Measurements from ENCODE around the gene TMEM250. TPM values are rescaled to one million over a fixed set of nuclear protein-coding genes. Genes with fewer than 3 reads are reported as not detected.

Gene TMEM250
- polyA plus RNA-seq, 10 donors: 13.6 to 24.3 (median 18.4) TPM

DNA sequence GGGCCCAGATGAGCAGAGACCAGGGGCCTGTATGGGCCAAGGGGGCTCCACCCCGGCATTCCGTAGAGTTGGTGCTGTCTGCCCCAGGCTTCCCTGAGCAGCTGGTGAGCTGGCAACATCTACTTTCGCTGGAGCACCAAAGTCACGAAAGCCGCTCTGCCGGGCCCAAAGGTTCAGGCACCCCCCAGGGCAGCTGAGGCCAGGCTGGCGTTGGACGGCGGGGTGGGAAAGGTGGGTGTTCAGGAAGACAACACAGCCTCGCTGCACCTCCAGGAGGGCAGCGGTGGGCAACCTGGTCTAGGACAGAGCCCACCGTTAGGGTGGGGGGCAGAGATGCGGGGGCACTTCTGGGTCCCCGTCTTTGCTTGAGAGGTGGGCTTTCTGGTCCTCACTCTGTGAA is 30.1 kb upstream of the TMEM250 start:
- DNase-seq: no peak

DNA sequence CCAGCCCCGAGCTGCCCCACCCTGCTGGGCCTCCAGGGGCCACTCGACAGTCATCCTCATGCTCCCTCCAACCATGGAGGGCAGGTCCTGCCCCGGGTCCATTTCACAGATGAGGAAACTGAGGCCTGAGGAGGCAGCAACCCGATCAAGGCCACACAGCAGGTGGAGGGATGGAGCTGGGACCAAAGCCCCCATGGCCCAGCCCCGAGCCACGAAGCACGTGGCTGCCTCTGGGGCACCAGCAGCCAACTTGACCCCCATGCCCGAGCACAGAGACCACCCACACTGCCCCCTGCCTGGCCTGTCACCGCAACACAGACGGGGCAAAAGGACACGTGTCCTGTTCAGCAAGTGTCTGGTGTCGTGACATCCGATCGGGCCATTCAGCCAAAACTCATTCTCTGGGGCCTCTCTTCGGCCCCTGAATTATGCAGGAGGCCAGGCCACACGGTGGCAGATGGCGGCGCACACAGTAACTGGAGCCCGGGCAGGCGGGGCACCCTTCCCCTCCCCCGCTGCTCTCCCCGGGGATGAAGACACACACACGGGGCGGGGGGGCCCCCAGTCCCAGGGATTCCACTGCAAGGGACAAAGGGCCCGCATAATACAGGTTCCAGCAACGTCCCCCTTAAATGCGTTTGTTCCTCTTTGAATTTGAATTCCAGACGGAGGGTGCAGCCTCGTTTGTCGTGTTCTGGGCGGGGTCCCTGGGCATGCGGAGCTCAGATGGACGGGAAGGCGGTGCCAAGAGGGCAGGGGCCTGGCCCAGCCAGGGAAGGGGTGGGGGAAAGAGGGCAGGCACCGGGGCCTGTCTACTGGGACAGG is 29.4 kb upstream of the TMEM250 start:
- DNase-seq: no peak

DNA sequence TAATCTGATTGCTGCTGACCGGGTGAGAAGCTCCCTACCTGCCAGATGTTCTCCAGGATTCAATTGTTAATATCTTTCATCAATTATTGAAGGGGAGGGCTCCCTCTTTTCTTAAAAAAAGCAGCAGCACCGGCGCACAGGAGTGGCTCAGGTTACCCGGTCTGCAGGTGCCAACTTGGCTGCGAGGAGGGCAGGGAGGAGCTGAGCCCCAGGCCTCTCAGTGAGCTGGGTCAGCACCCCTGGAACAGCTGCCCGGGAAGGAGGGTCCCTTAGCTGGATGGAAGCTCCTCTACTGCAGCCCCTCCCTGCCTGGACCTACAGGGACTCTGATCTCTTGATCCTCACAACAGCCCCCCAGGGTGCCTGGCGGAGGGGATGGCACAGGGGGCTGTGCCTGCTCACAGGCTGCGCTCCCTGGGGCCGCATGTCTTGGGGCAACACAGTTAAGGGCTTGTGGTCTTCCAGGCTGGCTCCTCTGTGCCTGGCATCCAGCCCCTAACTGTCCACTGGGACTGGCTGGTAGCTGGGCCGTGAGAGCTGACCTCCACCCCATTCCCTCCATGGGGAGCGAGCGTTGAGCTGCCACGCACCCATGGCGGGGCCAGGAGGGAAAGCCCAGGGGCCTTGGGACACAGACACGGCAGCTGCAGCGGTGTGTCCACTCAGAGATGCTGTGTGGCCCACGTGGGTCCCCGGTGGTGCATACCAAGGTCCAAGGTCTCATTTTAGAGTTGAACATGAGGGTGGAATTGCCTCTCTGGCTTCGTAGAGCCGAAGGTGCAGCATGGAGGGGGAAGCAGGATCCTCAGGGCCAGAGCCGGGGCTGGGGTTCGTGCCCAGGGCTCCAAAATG is 28.6 kb upstream of the TMEM250 start:
- no peak for DNase-seq

DNA sequence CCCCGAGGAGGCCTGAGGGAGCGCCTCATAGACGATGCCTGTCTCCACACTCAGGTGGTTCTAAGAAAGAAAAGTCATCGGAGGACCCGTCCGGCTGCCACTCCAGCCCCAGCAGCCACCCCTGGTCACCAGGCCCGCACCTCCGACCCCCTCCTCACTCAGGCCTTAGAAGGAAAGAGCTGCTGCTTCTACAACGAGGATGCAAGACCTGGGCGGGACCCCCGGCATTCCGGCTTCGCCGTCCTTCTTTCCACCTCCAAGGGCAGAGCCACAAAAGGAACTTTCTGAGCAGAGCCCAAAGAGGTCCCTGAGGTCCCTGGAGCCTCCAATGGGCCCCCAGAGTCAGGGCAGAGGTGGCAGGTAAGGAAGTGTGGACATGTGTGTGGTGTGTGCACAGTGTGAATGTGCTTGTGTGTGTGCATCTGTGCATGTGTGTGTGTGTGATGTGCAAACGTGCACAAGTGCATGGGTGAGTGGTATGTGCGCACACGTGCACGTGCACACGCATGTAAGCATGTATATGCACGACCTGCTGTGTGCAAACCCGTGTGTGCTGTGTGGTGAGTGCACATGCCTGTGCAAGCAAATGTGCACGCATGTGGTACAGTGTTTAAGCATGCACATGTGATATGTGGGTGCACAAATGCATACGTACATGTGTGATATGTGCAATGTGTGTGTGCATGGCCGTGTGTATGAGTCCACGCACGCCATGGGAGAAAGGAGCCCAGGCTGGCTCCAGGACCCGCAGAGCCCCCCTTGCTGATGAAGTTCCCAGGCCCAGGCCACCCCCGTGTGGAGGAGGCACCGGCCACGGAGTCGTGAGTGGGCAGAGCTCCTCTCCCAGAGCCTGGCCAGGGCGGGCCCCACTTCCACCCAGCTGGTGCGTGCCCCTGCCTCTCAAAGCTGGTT is 27.7 kb upstream of the TMEM250 start:
- DNase-seq: no peak

DNA sequence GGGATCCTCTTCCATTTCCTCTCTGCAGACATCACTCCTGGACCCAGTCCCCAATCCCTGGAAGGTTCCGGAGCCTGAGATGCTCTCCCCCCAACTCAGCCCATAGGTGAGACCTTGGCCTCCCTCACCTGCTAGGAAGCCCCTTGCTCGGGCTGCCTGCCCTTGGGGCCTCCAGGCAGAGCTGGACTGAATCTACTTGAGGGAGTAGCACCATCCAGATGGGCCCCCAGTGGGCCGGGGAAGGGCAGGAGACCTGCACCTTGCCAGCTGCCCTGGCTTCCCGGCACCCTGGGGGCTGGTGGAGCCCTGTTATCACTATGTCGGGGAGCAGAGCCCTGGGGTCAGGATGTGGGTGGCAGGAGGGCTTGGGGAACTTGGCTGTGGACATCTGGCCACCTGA is 26.9 kb upstream of the TMEM250 start:
- no peak for DNase-seq

DNA sequence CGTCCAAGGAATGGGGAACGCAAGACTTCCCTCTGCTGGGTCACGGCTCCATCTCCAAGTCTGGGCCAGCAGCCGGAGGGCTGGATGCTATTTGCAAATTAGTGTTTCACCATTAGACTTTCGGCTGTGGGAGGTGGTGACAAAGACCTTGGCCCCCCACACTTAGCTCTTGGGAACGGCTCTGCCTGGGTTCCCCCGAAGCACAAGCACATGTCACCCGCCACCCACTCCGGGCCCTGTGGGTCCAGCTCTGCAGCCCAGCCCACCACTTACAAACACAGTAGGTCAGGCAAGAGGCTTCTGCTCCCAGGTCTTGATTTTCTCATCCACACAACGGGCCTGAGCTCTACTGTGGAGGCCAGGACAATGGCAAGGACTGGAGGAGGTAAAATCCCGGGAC is 25.8 kb upstream of the TMEM250 start:
- DNase-seq: no peak

DNA sequence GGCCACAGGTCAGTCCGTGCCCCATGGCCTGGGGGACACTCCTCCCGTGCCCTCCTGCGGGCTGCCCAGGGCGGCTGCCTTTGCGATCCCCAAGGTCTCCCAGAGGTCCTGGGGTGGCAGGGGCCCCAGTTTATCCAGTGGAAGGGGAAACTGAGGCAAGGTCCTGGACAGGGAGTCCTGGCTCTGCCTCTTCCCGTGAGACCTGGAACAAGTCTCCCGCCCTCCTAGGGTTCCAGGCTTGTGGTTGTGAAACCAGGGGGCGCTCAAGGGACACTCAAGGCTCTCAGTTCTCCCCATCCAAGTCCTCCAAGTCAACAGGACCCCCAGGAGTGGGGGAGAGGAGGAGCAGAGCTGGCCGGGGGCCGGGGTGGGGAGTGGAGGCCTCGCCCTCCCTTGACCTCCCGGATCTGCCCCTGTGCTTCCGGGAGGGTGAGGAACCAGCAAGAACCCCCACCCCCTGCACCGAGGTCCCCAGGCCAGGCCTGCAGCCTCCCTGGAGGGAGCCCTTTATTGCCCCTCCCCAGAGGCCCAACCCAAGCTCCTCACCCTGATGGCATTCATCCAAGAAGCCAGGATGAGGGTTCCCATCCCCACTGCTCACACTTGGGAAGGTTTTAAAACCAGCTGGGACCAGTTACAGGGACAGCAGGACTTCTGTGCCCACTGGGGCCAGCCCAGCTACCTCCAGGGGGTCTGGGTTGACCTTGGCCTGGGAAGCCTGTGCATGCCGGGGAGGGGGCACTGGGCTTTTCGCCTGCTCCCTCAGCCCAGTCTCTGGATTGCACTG is 24.7 kb upstream of the TMEM250 start:
- DNase-seq: peak in 1 of 3 donors; percentile 59

DNA sequence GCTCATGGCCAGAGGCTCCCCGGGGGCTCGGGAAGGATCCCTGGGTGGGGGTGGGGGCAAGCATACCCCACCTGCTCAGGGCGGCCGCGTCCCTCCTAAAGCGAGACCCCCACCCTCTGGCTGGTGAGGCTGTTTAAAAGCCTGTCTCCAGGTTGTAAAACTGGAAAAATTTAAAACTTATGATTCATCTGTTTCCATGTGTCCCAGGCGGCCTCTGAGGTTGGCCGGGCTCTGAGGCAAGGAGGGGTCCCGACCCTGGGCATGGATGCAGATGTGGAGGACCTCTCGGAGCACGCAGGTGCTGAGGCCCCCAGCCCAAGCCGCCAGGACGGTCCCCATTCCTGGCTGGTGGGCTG is 24.2 kb upstream of the TMEM250 start:
- DNase-seq: no peak

DNA sequence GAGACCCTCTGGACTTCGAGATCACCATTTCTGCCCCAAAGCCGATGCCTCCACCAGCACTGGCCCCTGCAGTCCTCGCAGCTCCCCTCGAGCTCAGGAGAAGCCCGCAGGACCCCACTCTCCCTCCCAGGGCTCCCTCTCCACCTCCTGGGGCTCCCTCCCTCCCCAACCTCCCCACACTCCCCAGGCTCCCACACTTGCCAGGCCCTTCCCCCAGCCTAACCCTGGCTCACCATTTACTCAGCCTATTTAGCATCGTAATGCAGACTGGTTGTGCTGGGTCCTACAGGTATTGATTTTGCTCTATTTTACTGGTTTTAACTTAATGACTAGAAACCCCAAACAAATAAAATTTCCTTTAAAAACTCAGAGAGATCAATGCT is 23.7 kb upstream of the TMEM250 start:
- no peak for DNase-seq

DNA sequence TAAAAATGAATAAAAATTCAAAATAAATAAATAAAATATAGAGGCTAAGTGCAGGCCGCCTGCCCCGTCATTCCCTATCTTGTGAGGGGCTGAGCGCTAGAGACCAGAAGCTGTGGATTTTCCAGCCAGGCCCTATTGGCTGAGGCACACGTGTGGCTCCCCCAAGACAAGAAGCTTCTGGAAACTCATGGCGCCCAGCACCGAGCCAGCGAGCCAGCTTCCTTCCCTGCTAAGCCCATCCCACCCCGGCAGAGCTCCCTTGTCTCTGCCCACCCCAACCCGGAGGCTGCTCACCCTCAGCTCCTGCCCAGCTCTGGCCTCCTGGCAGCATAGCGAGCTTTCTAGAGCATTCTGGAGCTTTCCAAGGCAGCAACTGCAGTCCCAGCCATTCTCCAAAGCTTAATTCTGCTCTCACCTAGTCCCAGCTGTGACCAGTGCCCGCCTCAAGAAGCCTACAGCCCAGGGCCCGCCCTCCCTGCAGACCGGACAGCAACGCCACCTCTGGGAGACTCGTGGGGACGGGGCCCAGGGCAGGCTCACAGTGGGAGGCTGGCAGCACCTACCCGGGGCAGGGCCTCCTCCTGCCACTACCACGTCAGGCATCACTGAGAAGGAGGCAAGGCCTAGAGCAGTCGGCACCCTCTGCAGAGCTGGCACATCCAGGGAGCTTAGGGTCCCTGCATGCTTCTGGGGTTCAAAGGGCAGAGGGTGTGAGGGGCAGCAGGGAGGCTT is 23.2 kb upstream of the TMEM250 start:
- peak in 1 of 3 donors; percentile 52 for DNase-seq

DNA sequence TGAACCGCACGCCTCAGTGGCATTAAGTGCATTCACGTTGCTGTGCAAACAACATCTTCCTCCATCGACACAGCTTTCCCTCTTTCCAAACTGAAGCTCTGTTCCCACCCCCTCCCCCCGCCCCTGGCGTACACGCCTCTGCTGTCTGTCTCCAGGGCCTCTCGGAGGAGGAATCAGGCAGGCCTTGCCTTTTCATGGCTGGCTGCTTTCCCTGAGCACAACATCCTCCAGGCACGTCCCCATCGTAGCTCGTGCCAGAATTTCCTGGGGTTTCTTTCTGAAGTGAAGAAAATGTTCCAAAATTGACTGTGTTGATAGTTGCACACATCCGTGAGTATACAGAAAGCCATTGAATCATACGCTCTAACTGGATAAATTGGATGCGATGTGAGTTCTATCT is 22.3 kb upstream of the TMEM250 start:
- DNase-seq: peak; percentile 65 to 93 (median 84)

DNA sequence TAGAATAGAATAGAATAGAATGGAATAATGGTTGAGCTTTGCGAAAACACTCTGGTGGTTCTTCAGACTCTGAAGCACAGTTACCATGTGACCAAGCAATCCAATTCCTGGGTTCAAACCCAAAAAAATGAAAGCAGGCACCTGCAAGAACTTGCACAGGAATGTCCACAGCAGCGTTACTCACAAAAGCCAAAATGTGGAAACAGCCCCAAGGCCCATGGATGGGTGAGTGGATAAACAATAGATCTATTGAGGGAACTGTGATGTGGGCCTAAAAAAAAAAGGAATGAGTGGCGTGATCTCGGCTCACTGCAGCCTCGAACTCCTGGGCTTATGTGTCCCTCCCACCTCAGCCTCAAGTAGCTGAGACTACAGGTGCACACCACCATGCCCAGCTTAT is 21.4 kb upstream of the TMEM250 start:
- DNase-seq: no peak

DNA sequence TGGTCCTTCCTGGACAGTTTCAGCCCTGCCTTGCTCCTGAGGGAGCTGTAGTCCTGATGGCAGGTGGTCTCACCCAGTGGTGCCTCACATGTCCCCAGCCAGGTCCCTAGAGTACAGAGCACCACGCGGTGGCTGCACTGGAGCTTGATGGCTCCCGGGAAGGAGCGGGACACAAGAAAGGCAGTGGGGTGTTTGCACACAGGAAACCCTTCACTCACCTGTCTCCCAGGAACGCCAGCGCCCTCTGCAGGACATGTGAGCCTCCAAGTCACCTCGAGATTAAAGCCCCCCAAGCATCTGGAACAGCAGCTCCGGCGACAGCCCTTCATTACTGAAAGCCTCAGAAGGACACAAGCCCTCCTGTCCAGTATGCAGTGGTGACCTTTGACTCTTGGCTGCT is 19.9 kb upstream of the TMEM250 start:
- DNase-seq: no peak

DNA sequence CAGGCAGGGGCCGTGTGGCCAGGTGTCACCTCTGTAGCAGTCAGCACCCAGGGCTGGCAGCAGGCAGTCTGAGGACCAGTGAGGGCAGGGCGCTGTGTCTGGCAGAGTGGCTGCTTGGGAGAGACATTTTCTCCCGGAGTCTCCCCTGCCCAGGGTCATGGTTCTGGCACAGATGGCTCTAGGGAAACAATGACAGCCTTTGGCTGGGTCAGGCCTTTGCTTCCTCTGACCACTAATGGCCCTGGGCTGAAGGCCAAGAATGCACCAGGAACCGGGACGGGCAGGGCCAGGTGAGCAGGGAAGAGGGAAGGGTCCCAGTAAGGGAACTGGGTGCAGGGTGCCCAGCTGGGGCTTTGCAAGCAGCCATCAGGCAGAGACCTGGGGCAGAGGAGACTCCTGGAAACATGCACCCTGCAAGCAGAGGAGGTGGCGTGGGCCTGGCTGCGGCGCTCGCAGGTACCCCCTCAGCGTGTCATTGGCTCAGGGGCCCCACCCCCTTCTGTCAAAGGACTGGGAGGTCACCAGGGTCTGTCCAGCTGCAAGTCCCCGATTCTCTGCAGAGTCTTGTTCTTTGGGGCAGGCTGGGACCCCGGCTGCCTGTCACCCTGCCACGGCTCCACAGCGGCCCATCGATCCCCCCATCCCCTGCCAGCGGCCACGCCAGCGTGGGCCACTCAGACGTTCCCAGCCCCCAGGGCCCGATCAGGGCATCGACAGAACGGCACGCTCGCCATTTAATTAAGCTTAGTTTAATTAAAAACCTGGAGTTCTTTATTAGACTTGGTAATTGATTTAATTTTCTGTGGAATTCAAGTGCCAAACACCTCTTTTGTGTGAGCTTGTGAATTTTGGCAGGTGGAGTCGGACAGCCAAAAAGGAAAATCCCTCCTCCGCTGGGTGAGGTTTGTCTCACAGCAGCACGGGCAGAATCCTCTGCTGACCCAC is 18.9 kb upstream of the TMEM250 start:
- DNase-seq: no peak

DNA sequence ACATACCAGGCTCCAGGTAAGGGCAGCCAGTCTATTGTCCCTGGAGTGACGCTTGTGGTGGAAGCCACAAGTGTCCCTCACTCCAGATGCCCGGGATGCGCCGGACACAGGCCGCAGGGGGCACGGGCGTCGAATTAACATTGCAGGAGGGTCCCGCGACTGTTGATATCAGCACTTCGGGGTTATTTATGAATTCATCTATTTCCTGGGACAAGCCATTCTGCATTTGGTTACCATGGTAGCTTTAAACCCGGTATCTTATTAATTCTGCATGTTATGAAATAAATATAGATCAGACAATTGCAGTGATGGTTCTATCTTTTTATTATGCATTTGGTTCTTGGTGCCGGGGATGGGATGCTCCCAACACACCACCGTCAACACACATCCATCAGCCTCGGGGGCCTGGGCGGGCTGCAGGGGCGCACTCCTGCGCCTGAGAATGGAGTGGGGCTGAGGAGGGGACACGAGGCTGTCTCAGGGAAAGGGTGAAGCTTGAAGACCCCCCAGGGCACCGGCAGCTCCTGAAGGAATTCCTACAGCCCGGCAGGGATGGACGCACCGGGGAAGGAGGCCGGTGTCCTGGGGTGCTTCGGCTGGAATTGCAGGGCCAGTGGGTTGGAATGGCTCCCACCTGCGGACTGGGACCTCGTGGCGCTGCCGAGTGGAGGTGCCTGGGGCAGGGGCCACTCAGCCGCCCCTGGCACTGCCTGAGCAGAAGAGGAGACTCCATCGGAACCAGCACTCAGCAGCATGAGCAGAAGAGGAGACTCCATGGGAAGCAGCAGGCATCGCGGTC is 17.7 kb upstream of the TMEM250 start:
- DNase-seq: no peak

DNA sequence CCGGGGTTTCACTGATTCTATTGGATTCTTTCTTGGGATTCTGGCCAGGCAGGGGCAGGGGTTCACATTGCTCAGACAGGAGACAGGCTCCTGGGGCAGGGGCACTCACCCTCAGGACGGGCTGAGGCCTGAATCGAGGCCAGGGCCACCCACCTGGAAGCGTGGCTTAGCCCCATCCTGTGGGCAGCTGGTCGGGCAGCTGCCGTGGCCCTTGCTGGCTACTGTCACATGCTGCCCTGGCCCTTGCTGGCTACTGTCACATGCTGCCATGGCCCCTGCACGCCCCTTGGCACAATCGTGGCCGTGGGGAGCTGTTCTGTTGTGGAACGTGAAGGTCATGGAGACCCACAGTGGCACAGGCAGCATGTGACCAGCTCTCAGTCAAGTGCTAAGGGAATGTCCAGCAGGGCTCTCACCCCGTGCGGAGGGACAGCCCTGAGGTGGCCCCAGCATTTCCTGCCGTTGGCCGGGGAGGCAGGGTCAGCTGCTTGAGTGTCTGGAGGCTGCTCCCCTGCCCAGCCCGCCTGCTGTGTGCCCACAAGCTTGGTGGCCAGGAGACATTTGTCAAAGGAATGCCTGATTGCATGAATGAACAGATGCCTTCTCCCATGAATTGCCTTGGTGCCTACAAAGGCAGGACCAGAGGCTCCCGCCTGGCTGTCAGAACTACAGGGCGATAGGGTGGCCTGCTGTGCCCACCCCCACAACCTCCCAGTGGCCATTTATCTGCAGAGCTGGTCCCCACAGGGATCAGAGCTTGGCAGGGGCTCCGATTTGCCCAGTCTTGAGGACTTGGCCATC is 16.9 kb upstream of the TMEM250 start:
- DNase-seq: no peak

DNA sequence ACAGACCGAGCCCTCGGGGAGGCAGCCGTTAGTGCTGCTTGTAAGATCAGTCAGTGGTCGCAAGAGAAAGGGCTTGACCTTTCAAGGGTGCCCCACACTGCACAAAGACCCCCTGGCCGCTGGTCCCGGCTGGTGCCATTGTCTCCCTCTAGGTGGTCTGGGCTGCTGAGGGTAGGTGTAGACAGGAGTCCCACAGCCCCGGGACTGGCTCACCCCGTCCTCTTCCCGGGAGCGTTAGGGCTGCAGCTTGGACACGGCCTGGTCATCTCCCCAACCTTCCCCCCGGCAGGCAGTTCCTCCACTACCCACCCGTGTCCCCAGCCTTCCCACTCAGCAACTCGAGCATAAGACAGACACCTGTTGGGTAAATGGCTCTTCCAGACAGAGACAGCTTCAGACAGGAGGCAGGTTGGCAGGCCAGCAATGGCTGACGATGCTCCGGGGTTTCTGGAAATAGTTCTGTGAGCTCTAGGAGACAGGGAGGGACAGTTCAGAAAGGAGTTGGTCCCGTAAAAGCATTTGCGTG is 15.3 kb upstream of the TMEM250 start:
- no peak for DNase-seq

All from muscle of back (tissue), 11 donors.